ENCODE data around the gene CR1.

DNA sequence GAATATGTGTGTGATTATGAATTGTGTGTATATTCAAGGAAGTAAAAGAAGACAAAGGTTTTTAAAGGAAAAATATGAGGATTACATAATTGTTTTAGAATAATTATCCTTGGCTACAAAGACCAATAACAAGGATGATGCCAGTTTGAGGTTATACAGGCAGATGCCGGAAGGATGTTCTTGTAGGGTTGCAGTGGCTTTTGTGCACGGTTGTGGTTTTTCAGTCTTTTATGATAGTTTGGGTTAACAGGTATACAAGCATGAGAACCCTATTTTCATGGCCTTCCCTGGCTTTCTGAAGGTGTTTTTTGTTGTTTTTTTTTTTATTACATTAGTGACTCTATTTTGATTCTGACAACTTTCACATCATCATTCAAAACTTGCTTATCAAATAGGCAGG is 36.9 kb upstream of the CR1 start:
- TF ChIP-seq, protein P1, sequence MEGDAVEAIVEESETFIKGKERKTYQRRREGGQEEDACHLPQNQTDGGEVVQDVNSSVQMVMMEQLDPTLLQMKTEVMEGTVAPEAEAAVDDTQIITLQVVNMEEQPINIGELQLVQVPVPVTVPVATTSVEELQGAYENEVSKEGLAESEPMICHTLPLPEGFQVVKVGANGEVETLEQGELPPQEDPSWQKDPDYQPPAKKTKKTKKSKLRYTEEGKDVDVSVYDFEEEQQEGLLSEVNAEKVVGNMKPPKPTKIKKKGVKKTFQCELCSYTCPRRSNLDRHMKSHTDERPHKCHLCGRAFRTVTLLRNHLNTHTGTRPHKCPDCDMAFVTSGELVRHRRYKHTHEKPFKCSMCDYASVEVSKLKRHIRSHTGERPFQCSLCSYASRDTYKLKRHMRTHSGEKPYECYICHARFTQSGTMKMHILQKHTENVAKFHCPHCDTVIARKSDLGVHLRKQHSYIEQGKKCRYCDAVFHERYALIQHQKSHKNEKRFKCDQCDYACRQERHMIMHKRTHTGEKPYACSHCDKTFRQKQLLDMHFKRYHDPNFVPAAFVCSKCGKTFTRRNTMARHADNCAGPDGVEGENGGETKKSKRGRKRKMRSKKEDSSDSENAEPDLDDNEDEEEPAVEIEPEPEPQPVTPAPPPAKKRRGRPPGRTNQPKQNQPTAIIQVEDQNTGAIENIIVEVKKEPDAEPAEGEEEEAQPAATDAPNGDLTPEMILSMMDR (IDR thresholded peaks at IDR 0.05): no peak
- TF ChIP-seq EZH2 (IDR thresholded peaks at IDR 0.05): no peak
- no peak for TF ChIP-seq EZH2phosphoT487 (IDR thresholded peaks at IDR 0.05)

All from neural progenitor cell (in vitro differentiated cells).